A549 (cell line): ENCODE results near the gene SLC47A2. TPM values are rescaled to one million over a fixed set of nuclear protein-coding genes. Genes with fewer than 3 reads are reported as not detected.

Source experiments
- ATAC-seq, 2 experiments: fragments of 200-7000 bp in 1 of 2; fragments of >200 bp in 1 of 2; cut with Nextera tagmentation in 1 of 2; cut with Tn5 transposase in 1 of 2; 3 replicates each; pipeline versions ENCODE4 v1.8.0 to v1.9.1; 2018 to 2020; ENCODE audit warnings: mild to moderate bottlenecking in 1 of 2, moderate library complexity in 1 of 2
- CTCF ChIA-PET: fragments of 300-600 bp; sonication (Branson Sonifier 250); formaldehyde crosslinking; extraction: SDS; loops from one replicate; lab custom pipeline; 2021; ENCODE audit warnings: antibody characterized with exemption, inconsistent platforms; lab: Yijun Ruan, JAX
- POLR2A ChIA-PET: fragments of 350-600 bp; formaldehyde crosslinking; extraction: SDS; loops from one replicate; lab custom pipeline; 2021; ENCODE audit warnings: antibody characterized with exemption, inconsistent platforms; lab: Yijun Ruan, JAX
- DNase-seq, 2 experiments: peaks; one replicate each; pipeline versions ENCODE4 v3.0.0 to v3.0.0-alpha.2; 2011 to 2016; ENCODE audit warnings: low read depth in 1 of 2, low spot score in 1 of 2
- FAIRE-seq: peaks from 2 replicates; lab custom pipeline; 2011; peaks lifted over from hg19 to GRCh38; lab: Jason Lieb, UNC
- H3K27ac ChIP-seq, 2 experiments: fragments of >200 bp; sonication (Bioruptor Twin); formaldehyde crosslinking; 3 replicates each; pipeline ENCODE4 v1.5.1; 2016 to 2017
- H3K4me1 ChIP-seq: fragments of >200 bp; sonication (Bioruptor Twin); formaldehyde crosslinking; 3 replicates; pipeline ENCODE4 v1.6.1; 2016
- H3K4me2 ChIP-seq: fragments of >200 bp; sonication (Bioruptor Twin); formaldehyde crosslinking; 3 replicates; pipeline ENCODE4 v1.6.1; 2016
- H3K4me3 ChIP-seq: fragments of >200 bp; sonication (Bioruptor Twin); formaldehyde crosslinking; 3 replicates; pipeline ENCODE4 v1.5.1; 2016
- H3K9me3 ChIP-seq: fragments of >200 bp; sonication (Bioruptor Twin); formaldehyde crosslinking; 3 replicates; pipeline ENCODE4 v1.6.1; 2016
- CBX8 ChIP-seq: fragments of 200-600 bp; sonication (generic); IDR thresholded peaks from 2 replicates; pipeline ENCODE4 v1.6.1; 2016
- FOSB ChIP-seq: fragments of 250-450 bp; sonication (Bioruptor Pico); IDR thresholded peaks from 2 replicates; pipeline ENCODE4 v1.5.0; 2020; ENCODE audit warnings: mild to moderate bottlenecking, moderate library complexity
- FOSL2 ChIP-seq, 2 experiments: fragments of 450-650 bp in 1 of 2; fragments of >200 bp in 1 of 2; sonication (Bioruptor Twin) in 1 of 2; formaldehyde crosslinking; IDR thresholded peaks; 2 replicates each; pipeline versions ENCODE4 v1.5.0 to v1.6.1; 2016 to 2020; ENCODE audit warnings: mild to moderate bottlenecking in 1 of 2, moderate library complexity in 1 of 2
- FOXS1 ChIP-seq: fragments of 250-450 bp; sonication (Bioruptor Pico); IDR thresholded peaks from 2 replicates; pipeline ENCODE4 v1.5.0; 2020; ENCODE audit warnings: mild to moderate bottlenecking, moderate library complexity
- HDAC2 ChIP-seq: fragments of 200-600 bp; sonication (generic); IDR thresholded peaks from 2 replicates; pipeline ENCODE4 v1.6.1; 2016
- HEYL ChIP-seq: fragments of 250-450 bp; sonication (Bioruptor Pico); IDR thresholded peaks from 2 replicates; pipeline ENCODE4 v1.8.0; 2021; ENCODE audit warnings: mild to moderate bottlenecking, moderate library complexity
- HOXB5 ChIP-seq: fragments of 250-450 bp; sonication (Bioruptor Pico); IDR thresholded peaks from 2 replicates; pipeline ENCODE4 v1.5.0; 2020; ENCODE audit warnings: mild to moderate bottlenecking, moderate library complexity
- JUNB ChIP-seq: fragments of >200 bp; sonication (Bioruptor Twin); formaldehyde crosslinking; IDR thresholded peaks from 2 replicates; pipeline ENCODE4 v1.6.1; 2016
- KDM5A ChIP-seq: fragments of 200-600 bp; sonication (generic); IDR thresholded peaks from 2 replicates; pipeline ENCODE4 v1.6.1; 2016; ENCODE audit warnings: antibody characterized with exemption, mild to moderate bottlenecking
- MAZ ChIP-seq: fragments of 150-350 bp; IDR thresholded peaks from 2 replicates; pipeline ENCODE4 v1.6.1; 2014; ENCODE audit warnings: antibody characterized with exemption, low read depth, low read length, borderline replicate concordance
- MYC ChIP-seq: IDR thresholded peaks from 2 replicates; pipeline ENCODE4 v1.6.1; 2012; ENCODE audit warnings: mild to moderate bottlenecking, inconsistent platforms, low read length, improper control_type of control experiment, borderline replicate concordance
- RARB ChIP-seq: fragments of 250-450 bp; sonication (Bioruptor Pico); IDR thresholded peaks from 2 replicates; pipeline ENCODE4 v1.8.0; 2021; ENCODE audit warnings: mild to moderate bottlenecking, moderate library complexity
- RCOR1 ChIP-seq: fragments of 150-350 bp; IDR thresholded peaks from 2 replicates; pipeline ENCODE4 v1.6.1; 2014; ENCODE audit warnings: antibody characterized with exemption, low read length, low read depth
- TFCP2L1 ChIP-seq: fragments of 250-450 bp; sonication (Bioruptor Pico); IDR thresholded peaks from 2 replicates; pipeline ENCODE4 v1.5.0; 2021; ENCODE audit warnings: mild to moderate bottlenecking
- TP53 ChIP-seq: fragments of 250-450 bp; sonication (Bioruptor Pico); IDR thresholded peaks from 2 replicates; pipeline ENCODE4 v1.5.0; 2021; ENCODE audit warnings: mild to moderate bottlenecking, moderate library complexity
- ZC3H11A ChIP-seq: fragments of 450-650 bp; IDR thresholded peaks from 2 replicates; pipeline ENCODE4 v1.6.1; 2014; ENCODE audit warnings: antibody characterized with exemption, mild to moderate bottlenecking
- ZFP36 ChIP-seq: fragments of 450-650 bp; IDR thresholded peaks from 2 replicates; pipeline ENCODE4 v1.6.1; 2014; ENCODE audit warnings: borderline replicate concordance; ENCODE audit not compliant: partially characterized antibody
- ZNF302 ChIP-seq: fragments of 250-450 bp; sonication (Bioruptor Pico); IDR thresholded peaks from 2 replicates; pipeline ENCODE4 v1.9.0; 2021; ENCODE audit warnings: inconsistent platforms, mild to moderate bottlenecking, moderate library complexity
- WGBS: methylation state at CpG from one replicate; pipeline ENCODE4 v1.1.6; 2017; ENCODE audit errors: missing lambda C conversion rate; 5-methylcytosine and 5-hydroxymethylcytosine counted together
- polyA plus RNA-seq, 4 experiments: library from polyadenylated mRNA; depleted of rRNA in 3 of 4; stranded (reverse); fragments of >200 nt; fragmentation: RNase III in 1 of 4; extraction: RNeasy Plus Mini Kit Qiagen cat#74134 plus additional on column Dnase treatment in 1 of 4; gene quantifications; 2 replicates in 3 of 4; 3 replicates in 1 of 4; pipeline ENCODE4 v1.2.3, GENCODE V29; 2011 to 2017
- TF ChIP-seq, protein P1 (sequence below): IDR thresholded peaks from 2 replicates; pipeline ENCODE4 v1.6.1; 2012; ENCODE audit warnings: low read depth, borderline replicate concordance
- TF ChIP-seq, protein P2 (sequence below): fragments of >200 bp; sonication (Bioruptor Twin); formaldehyde crosslinking; IDR thresholded peaks from 3 replicates; pipeline ENCODE4 v1.5.1; 2016
- TF ChIP-seq, protein P3 (sequence below): fragments of >200 bp; sonication (Bioruptor Twin); formaldehyde crosslinking; IDR thresholded peaks from 3 replicates; pipeline ENCODE4 v1.6.1; 2016
- TF ChIP-seq, protein P4 (sequence below): fragments of 250-450 bp; sonication (Bioruptor Pico); IDR thresholded peaks from 2 replicates; pipeline ENCODE4 v1.5.0; 2020; ENCODE audit warnings: low read depth, mild to moderate bottlenecking, moderate library complexity
- TF ChIP-seq, protein P5 (sequence below): fragments of 450-650 bp; IDR thresholded peaks from 2 replicates; pipeline ENCODE4 v1.6.1; 2014; ENCODE audit warnings: antibody characterized with exemption
- TF ChIP-seq, protein P6 (sequence below): fragments of >200 bp; sonication (Bioruptor Twin); formaldehyde crosslinking; IDR thresholded peaks from 2 replicates; pipeline ENCODE4 v1.6.1; 2016

The SLC47A2 gene
- polyA plus RNA-seq, 2 of the 4 experiments (the other 2 are of a cell fraction) = 0.13 to 0.27 TPM

DNA sequence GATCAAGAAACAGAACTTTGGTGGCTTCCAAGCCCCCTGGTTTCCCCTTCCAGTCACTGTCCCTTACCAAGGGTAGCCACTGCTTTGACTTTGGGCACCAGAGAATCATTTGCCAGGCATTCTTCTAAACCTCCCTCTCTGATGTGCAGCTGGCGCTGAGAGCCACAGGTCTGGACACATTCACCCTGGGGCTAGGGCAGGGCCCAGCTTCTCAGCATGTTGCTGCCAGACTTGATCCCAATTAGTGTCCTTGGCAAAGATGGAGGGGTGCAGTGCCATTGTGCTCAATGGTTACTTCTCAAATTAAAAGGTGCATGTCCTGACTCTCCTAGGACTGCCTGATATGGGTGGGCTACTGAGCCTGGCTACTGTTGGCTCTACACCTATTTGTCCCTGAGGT lies 7.6 kb upstream of the SLC47A2 start:
- Histone ChIP-seq H3K4me1 (peaks cover 62% of the 10 kb centered on the region), H3K4me2 (peak overlapping the region; percentile 18; the same call in 2 of the 3 replicates), H3K9me3 (no peaks in the 10 kb centered on the region), H3K4me3 (no peak overlapping the region), H3K27ac (peak overlapping the region; percentile 32 to 73; a peak in 4 of 6 replicates)
- FAIRE-seq (no peak), DNase-seq (no peak), ATAC-seq (no peak)
- no peak for TF ChIP-seq CBX8
- TF ChIP-seq ZC3H11A = no peak
- TF ChIP-seq, protein P1, sequence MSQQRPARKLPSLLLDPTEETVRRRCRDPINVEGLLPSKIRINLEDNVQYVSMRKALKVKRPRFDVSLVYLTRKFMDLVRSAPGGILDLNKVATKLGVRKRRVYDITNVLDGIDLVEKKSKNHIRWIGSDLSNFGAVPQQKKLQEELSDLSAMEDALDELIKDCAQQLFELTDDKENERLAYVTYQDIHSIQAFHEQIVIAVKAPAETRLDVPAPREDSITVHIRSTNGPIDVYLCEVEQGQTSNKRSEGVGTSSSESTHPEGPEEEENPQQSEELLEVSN = no peak
- no peak for TF ChIP-seq ZFP36
- TF ChIP-seq RARB = no peak
- TF ChIP-seq ZNF302 = no peak
- TF ChIP-seq, protein P2, sequence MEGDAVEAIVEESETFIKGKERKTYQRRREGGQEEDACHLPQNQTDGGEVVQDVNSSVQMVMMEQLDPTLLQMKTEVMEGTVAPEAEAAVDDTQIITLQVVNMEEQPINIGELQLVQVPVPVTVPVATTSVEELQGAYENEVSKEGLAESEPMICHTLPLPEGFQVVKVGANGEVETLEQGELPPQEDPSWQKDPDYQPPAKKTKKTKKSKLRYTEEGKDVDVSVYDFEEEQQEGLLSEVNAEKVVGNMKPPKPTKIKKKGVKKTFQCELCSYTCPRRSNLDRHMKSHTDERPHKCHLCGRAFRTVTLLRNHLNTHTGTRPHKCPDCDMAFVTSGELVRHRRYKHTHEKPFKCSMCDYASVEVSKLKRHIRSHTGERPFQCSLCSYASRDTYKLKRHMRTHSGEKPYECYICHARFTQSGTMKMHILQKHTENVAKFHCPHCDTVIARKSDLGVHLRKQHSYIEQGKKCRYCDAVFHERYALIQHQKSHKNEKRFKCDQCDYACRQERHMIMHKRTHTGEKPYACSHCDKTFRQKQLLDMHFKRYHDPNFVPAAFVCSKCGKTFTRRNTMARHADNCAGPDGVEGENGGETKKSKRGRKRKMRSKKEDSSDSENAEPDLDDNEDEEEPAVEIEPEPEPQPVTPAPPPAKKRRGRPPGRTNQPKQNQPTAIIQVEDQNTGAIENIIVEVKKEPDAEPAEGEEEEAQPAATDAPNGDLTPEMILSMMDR = no peak
- TF ChIP-seq JUNB = no peak
- no peak for TF ChIP-seq HOXB5 (CRISPR knock-in tag)
- TF ChIP-seq FOSB (CRISPR knock-in tag) = no peak
- TF ChIP-seq MYC = no peak
- no peak for TF ChIP-seq TP53 (CRISPR knock-in tag)
- TF ChIP-seq, protein P3, sequence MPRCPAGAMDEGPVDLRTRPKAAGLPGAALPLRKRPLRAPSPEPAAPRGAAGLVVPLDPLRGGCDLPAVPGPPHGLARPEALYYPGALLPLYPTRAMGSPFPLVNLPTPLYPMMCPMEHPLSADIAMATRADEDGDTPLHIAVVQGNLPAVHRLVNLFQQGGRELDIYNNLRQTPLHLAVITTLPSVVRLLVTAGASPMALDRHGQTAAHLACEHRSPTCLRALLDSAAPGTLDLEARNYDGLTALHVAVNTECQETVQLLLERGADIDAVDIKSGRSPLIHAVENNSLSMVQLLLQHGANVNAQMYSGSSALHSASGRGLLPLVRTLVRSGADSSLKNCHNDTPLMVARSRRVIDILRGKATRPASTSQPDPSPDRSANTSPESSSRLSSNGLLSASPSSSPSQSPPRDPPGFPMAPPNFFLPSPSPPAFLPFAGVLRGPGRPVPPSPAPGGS = no peak
- POLR2A ChIA-PET = interaction anchor here (0.6 to 1.5 kb wide), 2 partner anchors 14 to 76 kb away, joined by 3 to 7 read pairs; partner anchors contain the start of gene ALDH3A2
- CTCF ChIA-PET = interaction anchor here (1.2 to 12.9 kb wide), 5 partner anchors 18 to 211 kb away, joined by 3 to 145 read pairs (median 7); no protein-coding TSS in a partner anchor
- WGBS = 61% methylated on average over 1 of the region's 1 CpG

DNA sequence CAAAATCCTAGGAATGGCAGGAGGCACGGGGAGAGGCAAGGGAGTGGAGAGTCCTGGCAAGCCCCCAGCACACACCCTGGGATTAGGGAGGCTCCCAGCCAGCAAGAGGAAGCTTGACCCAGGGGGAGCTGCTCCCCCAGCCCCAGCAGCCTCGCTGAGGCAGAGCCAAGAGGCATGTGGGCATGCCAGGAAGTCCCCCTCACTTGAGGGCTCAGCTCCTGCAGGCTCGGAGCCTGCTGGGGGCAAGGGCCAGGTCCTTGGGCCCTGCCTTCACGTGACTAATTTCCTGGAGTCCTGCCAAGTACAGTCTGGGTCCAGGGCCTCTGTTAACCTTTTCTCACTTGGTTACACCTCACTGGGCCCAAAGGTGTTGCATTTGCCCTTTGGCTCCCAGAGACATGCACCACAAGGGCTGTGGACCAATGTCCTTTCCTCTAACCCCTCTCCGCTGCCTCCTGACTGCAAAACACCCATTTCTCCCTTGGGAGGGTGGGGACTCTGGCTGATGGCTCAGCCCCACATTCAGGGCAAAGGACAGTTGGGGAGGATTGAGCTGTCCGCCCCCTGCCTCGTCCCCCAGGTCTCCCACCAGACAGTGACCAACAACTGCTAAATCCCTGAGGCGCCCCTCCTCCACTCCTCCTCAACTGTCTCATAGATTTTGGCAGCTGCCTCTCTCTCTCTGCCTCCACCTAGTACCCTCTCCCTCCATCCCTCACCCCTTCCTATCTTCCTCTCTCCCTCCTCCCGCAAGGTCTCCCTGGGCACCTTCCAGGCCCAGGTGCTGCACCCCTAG lies 4.4 kb upstream of the SLC47A2 start:
- ChIA-PET CTCF (interaction anchor here (1.1 to 12.9 kb wide), 12 partner anchors 8 to 207 kb away, joined by 3 to 145 read pairs (median 6); no protein-coding TSS in a partner anchor), POLR2A (interaction anchor here (1.5 to 2.1 kb wide), 2 partner anchors 24 to 73 kb away, joined by 4 to 7 read pairs; partner anchors contain the start of gene ALDH3A2)
- Histone ChIP-seq H3K27ac (peak overlapping the region; percentile 70 to 82), H3K4me2 (peak overlapping the region; percentile 53), H3K4me1 (peaks cover 68% of the 10 kb centered on the region)
- 54% methylated on average over 9 of the region's 9 CpGs for WGBS
- no peak for FAIRE-seq
- TF ChIP-seq, protein P4, sequence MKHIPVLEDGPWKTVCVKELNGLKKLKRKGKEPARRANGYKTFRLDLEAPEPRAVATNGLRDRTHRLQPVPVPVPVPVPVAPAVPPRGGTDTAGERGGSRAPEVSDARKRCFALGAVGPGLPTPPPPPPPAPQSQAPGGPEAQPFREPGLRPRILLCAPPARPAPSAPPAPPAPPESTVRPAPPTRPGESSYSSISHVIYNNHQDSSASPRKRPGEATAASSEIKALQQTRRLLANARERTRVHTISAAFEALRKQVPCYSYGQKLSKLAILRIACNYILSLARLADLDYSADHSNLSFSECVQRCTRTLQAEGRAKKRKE = no peak
- TF ChIP-seq, protein P5, sequence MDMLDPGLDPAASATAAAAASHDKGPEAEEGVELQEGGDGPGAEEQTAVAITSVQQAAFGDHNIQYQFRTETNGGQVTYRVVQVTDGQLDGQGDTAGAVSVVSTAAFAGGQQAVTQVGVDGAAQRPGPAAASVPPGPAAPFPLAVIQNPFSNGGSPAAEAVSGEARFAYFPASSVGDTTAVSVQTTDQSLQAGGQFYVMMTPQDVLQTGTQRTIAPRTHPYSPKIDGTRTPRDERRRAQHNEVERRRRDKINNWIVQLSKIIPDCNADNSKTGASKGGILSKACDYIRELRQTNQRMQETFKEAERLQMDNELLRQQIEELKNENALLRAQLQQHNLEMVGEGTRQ = peak; percentile 73
- TF ChIP-seq, all 56 proteins: peak for 1
- Histone ChIP-seq H3K4me3 (no peak overlapping the region), H3K9me3 (no peaks in the 10 kb centered on the region)
- DNase-seq (no peak), ATAC-seq (no peak)

DNA sequence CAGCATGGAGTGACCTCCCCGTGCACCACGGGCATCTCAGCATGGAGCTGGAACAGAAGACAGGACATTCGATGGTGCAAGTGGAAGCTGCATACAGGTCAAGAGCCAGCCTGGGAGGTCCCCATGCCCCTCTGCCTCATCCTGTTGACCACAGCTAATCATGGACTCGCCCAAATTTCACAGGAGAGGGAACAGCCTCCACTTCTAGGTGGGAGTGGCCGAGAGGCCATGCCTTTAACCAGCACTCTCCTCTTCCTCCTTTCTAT lies 3.8 kb upstream of the SLC47A2 start:
- POLR2A ChIA-PET = interaction anchor here (1.8 to 2.1 kb wide), 2 partner anchors 25 to 72 kb away, joined by 7 to 10 read pairs; partner anchors contain the start of gene ALDH3A2
- CTCF ChIA-PET = interaction anchor here (1.1 to 12.9 kb wide), 11 partner anchors 8 to 182 kb away, joined by 3 to 145 read pairs (median 6); no protein-coding TSS in a partner anchor
- DNase-seq (no peak), FAIRE-seq (no peak), ATAC-seq (no peak)
- Histone ChIP-seq H3K27ac (peak overlapping the region; percentile 70 to 82), H3K4me2 (peak overlapping the region; percentile 53), H3K4me1 (peaks cover 67% of the 10 kb centered on the region), H3K4me3 (no peak overlapping the region), H3K9me3 (no peaks in the 10 kb centered on the region)
- whole genome bisulfite sequencing = 84% methylated on average over 5 of the region's 5 CpGs
- TF ChIP-seq TP53 (CRISPR knock-in tag) (no peak), FOXS1 (no peak), FOSL2 (IDR thresholded peaks at IDR 0.05) (no peak), FOSL2 (CRISPR knock-in tag; IDR thresholded peaks at IDR 0.05) (no peak), HDAC2 (no peak), MAZ (no peak), HEYL (CRISPR knock-in tag) (no peak), RCOR1 (no peak), KDM5A (no peak), TFCP2L1 (CRISPR knock-in tag) (no peak)
- TF ChIP-seq, protein P3 = no peak
- TF ChIP-seq, protein P1 = no peak
- TF ChIP-seq, protein P6, sequence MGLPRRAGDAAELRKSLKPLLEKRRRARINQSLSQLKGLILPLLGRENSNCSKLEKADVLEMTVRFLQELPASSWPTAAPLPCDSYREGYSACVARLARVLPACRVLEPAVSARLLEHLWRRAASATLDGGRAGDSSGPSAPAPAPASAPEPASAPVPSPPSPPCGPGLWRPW = no peak
